ENCODE data around the gene PPM1A.

DNA sequence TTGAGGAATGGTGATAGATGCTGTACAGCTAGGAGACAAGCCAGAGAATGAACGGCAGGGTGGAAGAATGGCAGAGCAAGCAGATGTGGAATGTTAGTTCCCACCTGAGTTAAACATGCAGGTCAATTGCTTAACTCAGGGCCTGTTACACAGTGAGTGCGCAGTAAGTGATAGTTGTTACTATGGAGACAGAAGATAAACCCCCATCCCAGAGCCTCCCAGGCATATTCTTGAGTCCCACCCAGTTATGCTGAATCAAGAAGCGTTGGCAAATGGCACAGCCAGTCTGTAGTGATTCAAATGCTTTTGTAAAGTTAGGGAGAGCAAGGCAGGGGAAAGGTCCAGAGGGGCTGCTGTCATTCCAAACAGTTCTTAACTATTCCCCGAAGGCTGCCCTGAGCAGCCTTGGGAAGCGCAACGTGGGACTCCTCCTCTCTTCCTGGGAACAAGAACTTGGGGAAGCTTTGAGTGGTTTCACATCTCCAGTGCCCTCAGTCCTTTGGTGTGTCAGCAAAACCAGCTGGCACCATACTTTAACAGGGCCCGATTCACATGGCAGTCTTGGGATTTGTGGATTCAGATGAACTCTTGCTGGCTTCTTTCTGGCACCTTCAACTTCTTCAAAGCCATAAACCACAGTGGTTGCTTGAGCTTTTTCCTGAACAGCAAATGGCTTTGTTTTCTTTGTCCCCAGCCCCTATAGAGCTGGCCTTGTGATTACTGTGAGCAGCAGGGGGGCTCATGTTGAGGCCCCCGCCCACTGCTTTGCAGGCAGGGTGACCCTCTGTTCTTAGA is 66.4 kb downstream of the PPM1A start:
- TF ChIP-seq EZH2 (IDR thresholded peaks at IDR 0.05; ENCODE audit: low read depth, low read length, severe bottlenecking) (no peak), MAFK (IDR thresholded peaks at IDR 0.05; ENCODE audit: low read depth, low read length) (no peak), CEBPB (IDR thresholded peaks at IDR 0.05; ENCODE audit: low read depth, low read length) (no peak), TCF12 (IDR thresholded peaks at IDR 0.05; ENCODE audit: low read depth, low read length) (no peak), POLR2A (IDR thresholded peaks at IDR 0.05; ENCODE audit: control extremely low read depth in 1 of 2, low read depth in 2 of 2, low read length in 2 of 2) (no peak), BRCA1 (IDR thresholded peaks at IDR 0.05; ENCODE audit: low read depth, low read length) (no peak), CBX8 (IDR thresholded peaks at IDR 0.05; ENCODE audit: borderline replicate concordance, low read depth, low read length) (no peak), BACH1 (IDR thresholded peaks at IDR 0.05; ENCODE audit: low read length) (no peak)
- TF ChIP-seq, protein P1, sequence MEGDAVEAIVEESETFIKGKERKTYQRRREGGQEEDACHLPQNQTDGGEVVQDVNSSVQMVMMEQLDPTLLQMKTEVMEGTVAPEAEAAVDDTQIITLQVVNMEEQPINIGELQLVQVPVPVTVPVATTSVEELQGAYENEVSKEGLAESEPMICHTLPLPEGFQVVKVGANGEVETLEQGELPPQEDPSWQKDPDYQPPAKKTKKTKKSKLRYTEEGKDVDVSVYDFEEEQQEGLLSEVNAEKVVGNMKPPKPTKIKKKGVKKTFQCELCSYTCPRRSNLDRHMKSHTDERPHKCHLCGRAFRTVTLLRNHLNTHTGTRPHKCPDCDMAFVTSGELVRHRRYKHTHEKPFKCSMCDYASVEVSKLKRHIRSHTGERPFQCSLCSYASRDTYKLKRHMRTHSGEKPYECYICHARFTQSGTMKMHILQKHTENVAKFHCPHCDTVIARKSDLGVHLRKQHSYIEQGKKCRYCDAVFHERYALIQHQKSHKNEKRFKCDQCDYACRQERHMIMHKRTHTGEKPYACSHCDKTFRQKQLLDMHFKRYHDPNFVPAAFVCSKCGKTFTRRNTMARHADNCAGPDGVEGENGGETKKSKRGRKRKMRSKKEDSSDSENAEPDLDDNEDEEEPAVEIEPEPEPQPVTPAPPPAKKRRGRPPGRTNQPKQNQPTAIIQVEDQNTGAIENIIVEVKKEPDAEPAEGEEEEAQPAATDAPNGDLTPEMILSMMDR (IDR thresholded peaks at IDR 0.05; ENCODE audit: control extremely low read depth in 1 of 3, insufficient read depth in 1 of 3, low read depth in 1 of 3, low read length in 3 of 3) = no peak
- TF ChIP-seq, protein P2, sequence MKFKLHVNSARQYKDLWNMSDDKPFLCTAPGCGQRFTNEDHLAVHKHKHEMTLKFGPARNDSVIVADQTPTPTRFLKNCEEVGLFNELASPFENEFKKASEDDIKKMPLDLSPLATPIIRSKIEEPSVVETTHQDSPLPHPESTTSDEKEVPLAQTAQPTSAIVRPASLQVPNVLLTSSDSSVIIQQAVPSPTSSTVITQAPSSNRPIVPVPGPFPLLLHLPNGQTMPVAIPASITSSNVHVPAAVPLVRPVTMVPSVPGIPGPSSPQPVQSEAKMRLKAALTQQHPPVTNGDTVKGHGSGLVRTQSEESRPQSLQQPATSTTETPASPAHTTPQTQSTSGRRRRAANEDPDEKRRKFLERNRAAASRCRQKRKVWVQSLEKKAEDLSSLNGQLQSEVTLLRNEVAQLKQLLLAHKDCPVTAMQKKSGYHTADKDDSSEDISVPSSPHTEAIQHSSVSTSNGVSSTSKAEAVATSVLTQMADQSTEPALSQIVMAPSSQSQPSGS (IDR thresholded peaks at IDR 0.05; ENCODE audit: low read length) = no peak

Data from H1 (cell line).